ENCODE results near the gene TRPC4AP. TPM values are rescaled to one million over a fixed set of nuclear protein-coding genes. Genes with fewer than 3 reads are reported as not detected.
A peak's percentile ranks its signal among the peaks of the same experiment; 100 is the strongest.

The TRPC4AP gene
- total RNA-seq, 1 donor from 2014 or later, result 30.7 TPM

- Histone ChIP-seq H3K4me1 (peaks cover 34% of the 10 kb centered on the region), H3K4me3 (no peak overlapping the region), H3K36me3 (peaks cover 86% of the 10 kb centered on the region), H3K27ac (replicated peaks) (no peak overlapping the region), H3K27me3 (ENCODE audit: low read depth) (no peaks in the 10 kb centered on the region), H3K9me3 (replicated peaks) (no peaks in the 10 kb centered on the region)
- no peak for TF ChIP-seq CTCF (IDR thresholded peaks at IDR 0.05; ENCODE audit: borderline replicate concordance)
- intact Hi-C loops (cut with micrococcal nuclease), result no loop called here
- DNase-seq, result no peak
Observed at GRCh38 chr20:35018590-35019371, 73.8 kb downstream of the TRPC4AP start.

DNA sequence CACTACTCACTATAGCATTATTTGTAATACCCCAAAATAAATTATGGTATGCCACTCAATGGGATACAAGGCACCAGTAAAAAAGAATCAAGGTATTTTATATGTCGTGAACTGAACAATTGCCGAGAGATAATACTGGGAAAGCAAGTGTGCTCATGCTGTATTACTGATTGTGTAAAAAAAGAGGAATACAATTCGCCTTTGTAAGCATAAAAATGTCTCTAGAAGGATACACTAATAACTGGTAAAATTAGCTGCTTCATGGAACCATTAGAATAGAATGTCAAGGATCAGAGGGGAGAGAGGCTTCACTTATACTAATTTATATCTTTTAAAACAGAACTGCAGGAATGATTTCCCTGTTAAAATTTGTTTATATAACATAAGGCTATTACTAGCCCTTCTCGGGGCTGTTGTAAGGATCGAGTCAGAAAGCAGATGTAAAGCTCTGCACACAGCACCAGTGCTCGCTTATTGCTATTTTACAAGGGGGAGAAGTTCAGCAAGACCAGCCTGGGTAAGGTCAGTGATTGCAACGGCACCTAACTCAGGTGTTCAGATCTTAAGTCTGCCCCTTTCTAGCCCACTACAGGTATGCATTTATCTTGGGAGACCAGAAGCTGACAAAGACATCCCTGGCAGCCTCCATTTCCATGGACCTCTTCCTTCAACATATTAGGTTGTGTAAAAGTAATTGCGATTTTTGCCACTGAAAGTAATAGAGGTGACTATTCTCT lies 75.3 kb downstream of the TRPC4AP start:
- DNase-seq, result no peak
- H3K27ac ChIP-seq (replicated peaks), result no peak overlapping the region
- no peak overlapping the region for H3K4me3 ChIP-seq
- TF ChIP-seq CTCF (IDR thresholded peaks at IDR 0.05; ENCODE audit: borderline replicate concordance), result no peak
- H3K4me1 ChIP-seq, result peaks cover 40% of the 10 kb centered on the region
- no peaks in the 10 kb centered on the region for H3K27me3 ChIP-seq (ENCODE audit: low read depth)
- H3K9me3 ChIP-seq (replicated peaks), result no peaks in the 10 kb centered on the region
- intact Hi-C loops (cut with micrococcal nuclease), result no loop called here
- peaks cover 86% of the 10 kb centered on the region for H3K36me3 ChIP-seq

DNA sequence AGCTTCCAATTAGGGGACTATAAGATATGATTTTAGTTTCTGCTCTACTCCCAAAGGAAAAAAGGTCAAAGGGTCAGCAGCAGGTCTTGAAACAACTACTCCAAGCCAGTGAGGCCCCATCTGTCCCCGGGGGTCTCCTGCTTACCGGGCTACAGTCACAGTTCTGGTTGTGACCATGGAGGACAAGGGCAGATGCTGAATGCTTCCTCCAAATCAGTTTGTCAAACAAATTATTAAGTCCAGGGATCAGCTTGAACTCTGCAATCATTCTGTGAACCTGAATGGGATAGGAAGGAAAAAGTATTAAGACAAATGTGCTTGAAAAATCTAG lies 76.8 kb downstream of the TRPC4AP start:
- no peak overlapping the region for H3K27ac ChIP-seq (replicated peaks)

GRCh38 chr20:35014537-35014936 lies 78.1 kb downstream of the TRPC4AP start:
- no peak for DNase-seq
- intact Hi-C loops (cut with micrococcal nuclease), result no loop called here
- no peak for TF ChIP-seq CTCF (IDR thresholded peaks at IDR 0.05; ENCODE audit: borderline replicate concordance)
- peak overlapping the region; percentile 14 for H3K27ac ChIP-seq (replicated peaks)
- H3K27me3 ChIP-seq (ENCODE audit: low read depth), result no peaks in the 10 kb centered on the region
- no peak overlapping the region for H3K4me3 ChIP-seq
- peaks cover 30% of the 10 kb centered on the region for H3K4me1 ChIP-seq
- no peaks in the 10 kb centered on the region for H3K9me3 ChIP-seq (replicated peaks)
- H3K36me3 ChIP-seq, result peaks cover 84% of the 10 kb centered on the region

More for the DNA sequence above, 76.8 kb downstream of the TRPC4AP start:
- H3K9me3 ChIP-seq (replicated peaks), result no peaks in the 10 kb centered on the region
- TF ChIP-seq CTCF (IDR thresholded peaks at IDR 0.05; ENCODE audit: borderline replicate concordance), result no peak
- H3K27me3 ChIP-seq (ENCODE audit: low read depth), result no peaks in the 10 kb centered on the region
- DNase-seq, result no peak
- H3K4me1 ChIP-seq, result peaks cover 40% of the 10 kb centered on the region
- H3K4me3 ChIP-seq, result no peak overlapping the region
- H3K36me3 ChIP-seq, result peaks cover 87% of the 10 kb centered on the region
- intact Hi-C loops (cut with micrococcal nuclease), result no loop called here

- peaks cover 87% of the 10 kb centered on the region for H3K36me3 ChIP-seq
- H3K27ac ChIP-seq (replicated peaks), result peak overlapping the region; percentile 14
- intact Hi-C loops (cut with micrococcal nuclease), result no loop called here
Observed at GRCh38 chr20:35013421-35014411, 78.9 kb downstream of the TRPC4AP start.

More at GRCh38 chr20:35013421-35014411, 78.9 kb downstream of the TRPC4AP start:
- Histone ChIP-seq H3K4me3 (no peak overlapping the region), H3K27me3 (ENCODE audit: low read depth) (no peaks in the 10 kb centered on the region), H3K4me1 (peaks cover 25% of the 10 kb centered on the region), H3K9me3 (replicated peaks) (no peaks in the 10 kb centered on the region)
- DNase-seq, result no peak
- TF ChIP-seq CTCF (IDR thresholded peaks at IDR 0.05; ENCODE audit: borderline replicate concordance), result no peak
